Rectal smooth muscle tissue (tissue), 1 donor: ENCODE measurements around the gene ZBTB16.

Source experiments
- H3K27ac ChIP-seq: one replicate; pipeline ENCODE4 v1.7.0; 2013; ENCODE audit warnings: low read depth, low read length, inconsistent platforms
- H3K27me3 ChIP-seq: one replicate; pipeline ENCODE4 v1.7.0; 2013; ENCODE audit warnings: low read length; ENCODE audit not compliant: control insufficient read depth, insufficient read depth
- H3K36me3 ChIP-seq: one replicate; pipeline ENCODE4 v1.7.0; 2013; ENCODE audit warnings: low read length; ENCODE audit not compliant: control insufficient read depth, insufficient read depth
- H3K4me1 ChIP-seq: one replicate; pipeline ENCODE4 v1.7.0; 2013; ENCODE audit warnings: low read length; ENCODE audit not compliant: control insufficient read depth, insufficient read depth
- H3K4me3 ChIP-seq: one replicate; pipeline ENCODE4 v1.7.0; 2013; ENCODE audit warnings: low read length
- H3K9ac ChIP-seq: one replicate; pipeline ENCODE4 v1.7.0; 2013; ENCODE audit warnings: low read length

The ZBTB16 gene

GRCh38 chr11:114081641-114082414, 22.3 kb downstream of the ZBTB16 start:
- Histone ChIP-seq H3K27ac (no peak overlapping the region), H3K4me1 (peaks cover 43% of the 10 kb centered on the region), H3K27me3 (no peaks in the 10 kb centered on the region), H3K4me3 (no peak overlapping the region), H3K9ac (no peak overlapping the region), H3K36me3 (peaks cover 3% of the 10 kb centered on the region)

- no peaks in the 10 kb centered on the region for H3K27me3 ChIP-seq
- peaks cover 39% of the 10 kb centered on the region for H3K4me1 ChIP-seq
- no peak overlapping the region for H3K27ac ChIP-seq
- H3K9ac ChIP-seq: no peak overlapping the region
- H3K36me3 ChIP-seq: no peaks in the 10 kb centered on the region
- H3K4me3 ChIP-seq: no peak overlapping the region
Measured at GRCh38 chr11:114082415-114082748, 22.9 kb downstream of the ZBTB16 start.

- Histone ChIP-seq H3K4me3 (no peak overlapping the region), H3K27me3 (no peaks in the 10 kb centered on the region), H3K36me3 (no peaks in the 10 kb centered on the region), H3K9ac (no peak overlapping the region), H3K27ac (no peak overlapping the region), H3K4me1 (peaks cover 36% of the 10 kb centered on the region)
Measured at GRCh38 chr11:114082767-114083181, 23.3 kb downstream of the ZBTB16 start.

- Histone ChIP-seq H3K27me3 (no peaks in the 10 kb centered on the region), H3K4me1 (peaks cover 34% of the 10 kb centered on the region), H3K27ac (no peak overlapping the region), H3K36me3 (no peaks in the 10 kb centered on the region), H3K9ac (no peak overlapping the region), H3K4me3 (no peak overlapping the region)
Measured at GRCh38 chr11:114083391-114084252, 24.1 kb downstream of the ZBTB16 start.

- Histone ChIP-seq H3K9ac (no peak overlapping the region), H3K36me3 (no peaks in the 10 kb centered on the region), H3K4me3 (no peak overlapping the region), H3K4me1 (peaks cover 28% of the 10 kb centered on the region), H3K27me3 (no peaks in the 10 kb centered on the region), H3K27ac (no peak overlapping the region)
Measured at GRCh38 chr11:114084414-114084813, 24.9 kb downstream of the ZBTB16 start.

GRCh38 chr11:114085965-114086793, 26.7 kb downstream of the ZBTB16 start:
- no peaks in the 10 kb centered on the region for H3K36me3 ChIP-seq
- peaks cover 13% of the 10 kb centered on the region for H3K4me1 ChIP-seq
- no peak overlapping the region for H3K4me3 ChIP-seq
- no peaks in the 10 kb centered on the region for H3K27me3 ChIP-seq
- no peak overlapping the region for H3K27ac ChIP-seq
- no peak overlapping the region for H3K9ac ChIP-seq

GRCh38 chr11:114087025-114087424, 27.5 kb downstream of the ZBTB16 start:
- Histone ChIP-seq H3K27ac (no peak overlapping the region), H3K4me3 (no peak overlapping the region), H3K4me1 (peaks cover 16% of the 10 kb centered on the region), H3K36me3 (no peaks in the 10 kb centered on the region), H3K9ac (no peak overlapping the region), H3K27me3 (no peaks in the 10 kb centered on the region)

- Histone ChIP-seq H3K4me3 (no peak overlapping the region), H3K27ac (no peak overlapping the region), H3K4me1 (peaks cover 17% of the 10 kb centered on the region), H3K27me3 (no peaks in the 10 kb centered on the region), H3K36me3 (no peaks in the 10 kb centered on the region), H3K9ac (no peak overlapping the region)
Measured at GRCh38 chr11:114088216-114088615, 28.7 kb downstream of the ZBTB16 start.

GRCh38 chr11:114088836-114089235, 29.3 kb downstream of the ZBTB16 start:
- H3K27ac ChIP-seq: no peak overlapping the region
- H3K9ac ChIP-seq: no peak overlapping the region

GRCh38 chr11:114089748-114090147, 30.2 kb downstream of the ZBTB16 start:
- Histone ChIP-seq H3K27ac (no peak overlapping the region), H3K9ac (no peak overlapping the region), H3K36me3 (no peaks in the 10 kb centered on the region), H3K27me3 (no peaks in the 10 kb centered on the region), H3K4me1 (peaks cover 17% of the 10 kb centered on the region), H3K4me3 (no peak overlapping the region)

More at GRCh38 chr11:114088836-114089235, 29.3 kb downstream of the ZBTB16 start:
- H3K36me3 ChIP-seq: no peaks in the 10 kb centered on the region
- H3K27me3 ChIP-seq: no peaks in the 10 kb centered on the region
- peaks cover 17% of the 10 kb centered on the region for H3K4me1 ChIP-seq
- H3K4me3 ChIP-seq: no peak overlapping the region

- Histone ChIP-seq H3K27ac (no peak overlapping the region), H3K36me3 (no peaks in the 10 kb centered on the region), H3K27me3 (no peaks in the 10 kb centered on the region), H3K9ac (no peak overlapping the region), H3K4me3 (no peak overlapping the region), H3K4me1 (peaks cover 17% of the 10 kb centered on the region)
Measured at GRCh38 chr11:114090225-114090910, 30.9 kb downstream of the ZBTB16 start.

- peaks cover 12% of the 10 kb centered on the region for H3K4me1 ChIP-seq
- H3K27me3 ChIP-seq: no peaks in the 10 kb centered on the region
- H3K4me3 ChIP-seq: no peak overlapping the region
- H3K9ac ChIP-seq: no peak overlapping the region
- no peak overlapping the region for H3K27ac ChIP-seq
- H3K36me3 ChIP-seq: no peaks in the 10 kb centered on the region
Measured at GRCh38 chr11:114090976-114091375, 31.5 kb downstream of the ZBTB16 start.
